Measurements from ENCODE around the gene TMIGD2.

- no peak for TF ChIP-seq POLR2A (IDR thresholded peaks at IDR 0.05)
- TF ChIP-seq, protein P1, sequence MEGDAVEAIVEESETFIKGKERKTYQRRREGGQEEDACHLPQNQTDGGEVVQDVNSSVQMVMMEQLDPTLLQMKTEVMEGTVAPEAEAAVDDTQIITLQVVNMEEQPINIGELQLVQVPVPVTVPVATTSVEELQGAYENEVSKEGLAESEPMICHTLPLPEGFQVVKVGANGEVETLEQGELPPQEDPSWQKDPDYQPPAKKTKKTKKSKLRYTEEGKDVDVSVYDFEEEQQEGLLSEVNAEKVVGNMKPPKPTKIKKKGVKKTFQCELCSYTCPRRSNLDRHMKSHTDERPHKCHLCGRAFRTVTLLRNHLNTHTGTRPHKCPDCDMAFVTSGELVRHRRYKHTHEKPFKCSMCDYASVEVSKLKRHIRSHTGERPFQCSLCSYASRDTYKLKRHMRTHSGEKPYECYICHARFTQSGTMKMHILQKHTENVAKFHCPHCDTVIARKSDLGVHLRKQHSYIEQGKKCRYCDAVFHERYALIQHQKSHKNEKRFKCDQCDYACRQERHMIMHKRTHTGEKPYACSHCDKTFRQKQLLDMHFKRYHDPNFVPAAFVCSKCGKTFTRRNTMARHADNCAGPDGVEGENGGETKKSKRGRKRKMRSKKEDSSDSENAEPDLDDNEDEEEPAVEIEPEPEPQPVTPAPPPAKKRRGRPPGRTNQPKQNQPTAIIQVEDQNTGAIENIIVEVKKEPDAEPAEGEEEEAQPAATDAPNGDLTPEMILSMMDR (IDR thresholded peaks at IDR 0.05), result no peak
Measured at GRCh38 chr19:4294389-4294788, 7.8 kb downstream of the TMIGD2 start.

Measured in body of pancreas (tissue), 4 donors.